ENCODE results near the gene WWC1. TPM values are rescaled to one million over a fixed set of nuclear protein-coding genes. Genes with fewer than 3 reads are reported as not detected.

The WWC1 gene
- total RNA-seq, 1 experiment from 2014 or later = 52.6 TPM

- TF ChIP-seq, protein P1, sequence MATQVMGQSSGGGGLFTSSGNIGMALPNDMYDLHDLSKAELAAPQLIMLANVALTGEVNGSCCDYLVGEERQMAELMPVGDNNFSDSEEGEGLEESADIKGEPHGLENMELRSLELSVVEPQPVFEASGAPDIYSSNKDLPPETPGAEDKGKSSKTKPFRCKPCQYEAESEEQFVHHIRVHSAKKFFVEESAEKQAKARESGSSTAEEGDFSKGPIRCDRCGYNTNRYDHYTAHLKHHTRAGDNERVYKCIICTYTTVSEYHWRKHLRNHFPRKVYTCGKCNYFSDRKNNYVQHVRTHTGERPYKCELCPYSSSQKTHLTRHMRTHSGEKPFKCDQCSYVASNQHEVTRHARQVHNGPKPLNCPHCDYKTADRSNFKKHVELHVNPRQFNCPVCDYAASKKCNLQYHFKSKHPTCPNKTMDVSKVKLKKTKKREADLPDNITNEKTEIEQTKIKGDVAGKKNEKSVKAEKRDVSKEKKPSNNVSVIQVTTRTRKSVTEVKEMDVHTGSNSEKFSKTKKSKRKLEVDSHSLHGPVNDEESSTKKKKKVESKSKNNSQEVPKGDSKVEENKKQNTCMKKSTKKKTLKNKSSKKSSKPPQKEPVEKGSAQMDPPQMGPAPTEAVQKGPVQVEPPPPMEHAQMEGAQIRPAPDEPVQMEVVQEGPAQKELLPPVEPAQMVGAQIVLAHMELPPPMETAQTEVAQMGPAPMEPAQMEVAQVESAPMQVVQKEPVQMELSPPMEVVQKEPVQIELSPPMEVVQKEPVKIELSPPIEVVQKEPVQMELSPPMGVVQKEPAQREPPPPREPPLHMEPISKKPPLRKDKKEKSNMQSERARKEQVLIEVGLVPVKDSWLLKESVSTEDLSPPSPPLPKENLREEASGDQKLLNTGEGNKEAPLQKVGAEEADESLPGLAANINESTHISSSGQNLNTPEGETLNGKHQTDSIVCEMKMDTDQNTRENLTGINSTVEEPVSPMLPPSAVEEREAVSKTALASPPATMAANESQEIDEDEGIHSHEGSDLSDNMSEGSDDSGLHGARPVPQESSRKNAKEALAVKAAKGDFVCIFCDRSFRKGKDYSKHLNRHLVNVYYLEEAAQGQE (IDR thresholded peaks at IDR 0.05; ENCODE audit: low read depth) = no peak
These were observed 33.6 kb downstream of the WWC1 start (continued) for GRCh38 chr5:168324859-168325630.

- Histone ChIP-seq H2AFZ (ENCODE audit: low read depth, low read length, poor library complexity, severe bottlenecking) (no peak overlapping the region), H3K4me2 (ENCODE audit: low read length) (no peak overlapping the region), H3K27ac (ENCODE audit: low read depth, low read length) (no peak overlapping the region), H3K9me3 (ENCODE audit: control insufficient read depth in 1 of 2, insufficient read depth in 1 of 2, low read depth in 1 of 2, low read length in 2 of 2) (no peaks in the 10 kb centered on the region), H3K9ac (ENCODE audit: low read length) (no peak overlapping the region), H3K9me2 (ENCODE audit: insufficient read depth) (no peaks in the 10 kb centered on the region), H3K27me3 (ENCODE audit: insufficient read depth, low read length) (no peaks in the 10 kb centered on the region), H4K20me1 (ENCODE audit: insufficient read depth) (peaks cover 2% of the 10 kb centered on the region; the same call in 1 of the 2 replicates), H3K4me3 (replicated peaks in 1 of 2; ENCODE audit: low read depth in 1 of 2, low read length in 2 of 2) (no peak overlapping the region), H3K36me3 (ENCODE audit: control insufficient read depth in 1 of 2, insufficient read depth in 2 of 2, low read length in 2 of 2) (no peaks in the 10 kb centered on the region), H3K79me2 (ENCODE audit: insufficient read depth, low read length) (peaks cover 97% of the 10 kb centered on the region), H3K4me1 (ENCODE audit: control insufficient read depth in 1 of 2, insufficient read depth in 2 of 2, low read length in 2 of 2) (peaks cover 48 to 80% of the 10 kb centered on the region in 2 experiments)
- POLR2A ChIA-PET = no interaction called here
- RAD21 ChIA-PET (ENCODE audit: low non-redundant PET in 1 of 2, low total read pairs in 2 of 2, uncharacterized antibody in 2 of 2, unreplicated experiment in 2 of 2) = no interaction called here
- no TSS peak for BruUV-seq (replicated peaks)
- TF ChIP-seq SIN3A (IDR thresholded peaks at IDR 0.05; ENCODE audit: low read depth) (no peak), ELF1 (IDR thresholded peaks at IDR 0.05; ENCODE audit: borderline replicate concordance, low read depth) (no peak), SRF (IDR thresholded peaks at IDR 0.05; ENCODE audit: low read depth) (no peak), EZH2phosphoT487 (IDR thresholded peaks at IDR 0.05; ENCODE audit: borderline replicate concordance) (no peak), SP1 (IDR thresholded peaks at IDR 0.05; ENCODE audit: low read depth) (no peak), CBX3 (IDR thresholded peaks at IDR 0.05; ENCODE audit: low read depth) (no peak), ZFX (IDR thresholded peaks at IDR 0.05) (no peak)
- TF ChIP-seq, protein P2, sequence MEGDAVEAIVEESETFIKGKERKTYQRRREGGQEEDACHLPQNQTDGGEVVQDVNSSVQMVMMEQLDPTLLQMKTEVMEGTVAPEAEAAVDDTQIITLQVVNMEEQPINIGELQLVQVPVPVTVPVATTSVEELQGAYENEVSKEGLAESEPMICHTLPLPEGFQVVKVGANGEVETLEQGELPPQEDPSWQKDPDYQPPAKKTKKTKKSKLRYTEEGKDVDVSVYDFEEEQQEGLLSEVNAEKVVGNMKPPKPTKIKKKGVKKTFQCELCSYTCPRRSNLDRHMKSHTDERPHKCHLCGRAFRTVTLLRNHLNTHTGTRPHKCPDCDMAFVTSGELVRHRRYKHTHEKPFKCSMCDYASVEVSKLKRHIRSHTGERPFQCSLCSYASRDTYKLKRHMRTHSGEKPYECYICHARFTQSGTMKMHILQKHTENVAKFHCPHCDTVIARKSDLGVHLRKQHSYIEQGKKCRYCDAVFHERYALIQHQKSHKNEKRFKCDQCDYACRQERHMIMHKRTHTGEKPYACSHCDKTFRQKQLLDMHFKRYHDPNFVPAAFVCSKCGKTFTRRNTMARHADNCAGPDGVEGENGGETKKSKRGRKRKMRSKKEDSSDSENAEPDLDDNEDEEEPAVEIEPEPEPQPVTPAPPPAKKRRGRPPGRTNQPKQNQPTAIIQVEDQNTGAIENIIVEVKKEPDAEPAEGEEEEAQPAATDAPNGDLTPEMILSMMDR (IDR thresholded peaks at IDR 0.05 in 2 of 3, conservative IDR thresholded peaks at IDR 0.05 in 1 of 3; ENCODE audit: borderline replicate concordance in 1 of 3, insufficient read depth in 1 of 3, low read depth in 2 of 3, low read length in 2 of 3) = no peak
- intact Hi-C loops (cut with micrococcal nuclease) = no loop called here
- ATAC-seq = no peak
- CTCF ChIA-PET = no interaction called here
- no peak for DNase-seq (ENCODE audit: low read depth, low spot score)
These were observed 35.6 kb downstream of the WWC1 start for GRCh38 chr5:168327019-168327421.
